Astrocyte (in vitro differentiated cells and primary cell): Measurements from ENCODE around the gene HOXC11. TPM values are rescaled to one million over a fixed set of nuclear protein-coding genes. Genes with fewer than 3 reads are reported as not detected.

ENCODE experiments used
- DNase-seq: peaks from one replicate; pipeline ENCODE4 v3.0.0-alpha.2; 2010; ENCODE audit warnings: low read depth
- FAIRE-seq: peaks from 2 replicates; lab custom pipeline; 2011; peaks lifted over from hg19 to GRCh38; lab: Jason Lieb, UNC
- H2AFZ ChIP-seq: 2 replicates; pipeline ENCODE4 v1.6.0; 2012; ENCODE audit warnings: low read depth, low read length, inconsistent platforms
- H3K27ac ChIP-seq: 2 replicates; pipeline ENCODE4 v1.5.1; 2011; ENCODE audit warnings: low read depth, low read length, inconsistent platforms
- H3K27me3 ChIP-seq: 2 replicates; pipeline ENCODE4 v1.6.0; 2011; ENCODE audit warnings: low read length, inconsistent platforms; ENCODE audit not compliant: insufficient read depth
- H3K36me3 ChIP-seq: 2 replicates; pipeline ENCODE4 v1.5.1; 2011; ENCODE audit warnings: low read length, inconsistent platforms; ENCODE audit not compliant: insufficient read depth
- H3K4me1 ChIP-seq: 2 replicates; pipeline ENCODE4 v1.5.1; 2011; ENCODE audit warnings: low read length, inconsistent platforms; ENCODE audit not compliant: insufficient read depth
- H3K4me2 ChIP-seq: 2 replicates; pipeline ENCODE4 v1.6.0; 2012; ENCODE audit warnings: low read length, inconsistent platforms
- H3K4me3 ChIP-seq: 2 replicates; pipeline ENCODE4 v1.5.1; 2011; ENCODE audit warnings: low read depth, mild to moderate bottlenecking, low read length, inconsistent platforms; ENCODE audit not compliant: insufficient read depth
- H3K79me2 ChIP-seq: 2 replicates; pipeline ENCODE4 v1.6.0; 2012; ENCODE audit warnings: mild to moderate bottlenecking, low read length, inconsistent platforms; ENCODE audit not compliant: insufficient read depth
- H3K9ac ChIP-seq: 2 replicates; pipeline ENCODE4 v1.6.0; 2012; ENCODE audit warnings: mild to moderate bottlenecking, low read length, inconsistent platforms
- H3K9me3 ChIP-seq: 2 replicates; pipeline ENCODE4 v1.5.1; 2012; ENCODE audit warnings: low read depth, mild to moderate bottlenecking, low read length, inconsistent platforms; ENCODE audit not compliant: insufficient read depth
- H4K20me1 ChIP-seq: 2 replicates; pipeline ENCODE4 v1.6.0; 2012; ENCODE audit warnings: low read length, inconsistent platforms; ENCODE audit not compliant: insufficient read depth
- H3K27ac Mint-ChIP-seq: one replicate; pipeline ENCODE4 v1.8.0; 2021; ENCODE audit warnings: mild to moderate bottlenecking, mixed read lengths; ENCODE audit not compliant: unreplicated experiment
- H3K27me3 Mint-ChIP-seq: one replicate; pipeline ENCODE4 v1.8.0; 2021; ENCODE audit warnings: low read depth, mixed read lengths; ENCODE audit not compliant: unreplicated experiment
- H3K36me3 Mint-ChIP-seq: one replicate; pipeline ENCODE4 v1.8.0; 2021; ENCODE audit warnings: low read depth, mixed read lengths; ENCODE audit not compliant: unreplicated experiment
- H3K4me1 Mint-ChIP-seq: one replicate; pipeline ENCODE4 v1.8.0; 2021; ENCODE audit warnings: low read depth, mixed read lengths; ENCODE audit not compliant: unreplicated experiment
- H3K4me3 Mint-ChIP-seq: one replicate; pipeline ENCODE4 v1.8.0; 2021; ENCODE audit warnings: mild to moderate bottlenecking, moderate library complexity, mixed read lengths; ENCODE audit not compliant: unreplicated experiment
- H3K9me3 Mint-ChIP-seq: one replicate; pipeline ENCODE4 v1.8.0; 2021; ENCODE audit warnings: mild to moderate bottlenecking, mixed read lengths; ENCODE audit not compliant: unreplicated experiment
- EZH2 ChIP-seq: IDR thresholded peaks from 2 replicates; pipeline ENCODE4 v1.6.1; 2012; ENCODE audit warnings: mild to moderate bottlenecking, low read length, inconsistent platforms; ENCODE audit not compliant: insufficient read depth
- total RNA-seq: library from RNA; stranded (reverse); gene quantifications from 2 replicates; pipeline ENCODE4 v1.2.1, GENCODE V29; 2021
- TF ChIP-seq, protein P1 (sequence below): IDR thresholded peaks from 2 replicates; pipeline ENCODE4 v1.5.1; 2011; ENCODE audit warnings: low read depth, mild to moderate bottlenecking, inconsistent platforms, low read length, moderate library complexity; ENCODE audit not compliant: insufficient read depth

HOXC11 gene
- total RNA-seq, 1 donor from 2014 or later, result not detected

DNA sequence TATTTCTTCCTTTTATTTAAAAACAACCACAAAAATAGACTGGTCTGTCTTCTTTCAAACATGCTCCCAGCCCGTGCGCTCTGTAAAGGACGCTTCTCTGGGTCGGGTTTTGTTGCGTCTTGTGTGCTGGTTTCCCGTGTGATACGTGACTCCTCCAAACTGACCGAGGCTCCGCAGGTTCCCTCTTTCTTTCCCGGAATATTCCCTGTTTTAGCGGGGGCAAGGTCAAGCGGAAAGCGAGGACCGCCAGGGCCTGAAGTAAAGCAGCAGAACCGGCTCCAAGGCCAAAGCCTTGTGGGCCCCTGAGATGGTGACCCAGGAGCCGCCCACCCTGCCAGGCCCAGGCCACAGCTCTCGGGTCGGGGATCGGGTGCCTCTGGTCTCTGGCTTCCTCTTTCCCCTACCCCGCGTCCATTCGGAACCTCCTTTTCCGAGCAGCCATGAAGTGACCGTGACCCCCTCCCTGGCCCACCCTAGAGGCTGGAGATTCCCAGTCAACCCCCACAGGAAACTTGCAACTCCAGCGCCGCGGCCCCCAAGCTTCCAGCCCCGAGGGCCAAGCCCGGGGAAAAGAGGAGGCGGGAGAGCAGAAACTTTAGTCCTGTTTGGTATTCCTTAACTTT, 11.1 kb downstream of the HOXC11 start:
- peak; percentile 82 for TF ChIP-seq EZH2
- TF ChIP-seq, protein P1, sequence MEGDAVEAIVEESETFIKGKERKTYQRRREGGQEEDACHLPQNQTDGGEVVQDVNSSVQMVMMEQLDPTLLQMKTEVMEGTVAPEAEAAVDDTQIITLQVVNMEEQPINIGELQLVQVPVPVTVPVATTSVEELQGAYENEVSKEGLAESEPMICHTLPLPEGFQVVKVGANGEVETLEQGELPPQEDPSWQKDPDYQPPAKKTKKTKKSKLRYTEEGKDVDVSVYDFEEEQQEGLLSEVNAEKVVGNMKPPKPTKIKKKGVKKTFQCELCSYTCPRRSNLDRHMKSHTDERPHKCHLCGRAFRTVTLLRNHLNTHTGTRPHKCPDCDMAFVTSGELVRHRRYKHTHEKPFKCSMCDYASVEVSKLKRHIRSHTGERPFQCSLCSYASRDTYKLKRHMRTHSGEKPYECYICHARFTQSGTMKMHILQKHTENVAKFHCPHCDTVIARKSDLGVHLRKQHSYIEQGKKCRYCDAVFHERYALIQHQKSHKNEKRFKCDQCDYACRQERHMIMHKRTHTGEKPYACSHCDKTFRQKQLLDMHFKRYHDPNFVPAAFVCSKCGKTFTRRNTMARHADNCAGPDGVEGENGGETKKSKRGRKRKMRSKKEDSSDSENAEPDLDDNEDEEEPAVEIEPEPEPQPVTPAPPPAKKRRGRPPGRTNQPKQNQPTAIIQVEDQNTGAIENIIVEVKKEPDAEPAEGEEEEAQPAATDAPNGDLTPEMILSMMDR, result no peak
- Histone ChIP-seq H3K4me2 (no peak overlapping the region), H4K20me1 (no peaks in the 10 kb centered on the region), H3K36me3 (no peaks in the 10 kb centered on the region), H3K9ac (no peak overlapping the region), H3K27me3 (peaks cover 92% of the 10 kb centered on the region), H3K79me2 (no peaks in the 10 kb centered on the region), H2AFZ (no peak overlapping the region), H3K9me3 (no peaks in the 10 kb centered on the region), H3K27ac (no peak overlapping the region), H3K4me3 (no peak overlapping the region), H3K4me1 (no peaks in the 10 kb centered on the region)
- Mint-ChIP-seq H3K27ac (no peak overlapping the region), H3K9me3 (peaks cover 22% of the 10 kb centered on the region), H3K4me3 (no peak overlapping the region), H3K27me3 (peaks cover 85% of the 10 kb centered on the region), H3K4me1 (no peaks in the 10 kb centered on the region), H3K36me3 (no peaks in the 10 kb centered on the region)
- no peak for DNase-seq
- FAIRE-seq, result no peak

DNA sequence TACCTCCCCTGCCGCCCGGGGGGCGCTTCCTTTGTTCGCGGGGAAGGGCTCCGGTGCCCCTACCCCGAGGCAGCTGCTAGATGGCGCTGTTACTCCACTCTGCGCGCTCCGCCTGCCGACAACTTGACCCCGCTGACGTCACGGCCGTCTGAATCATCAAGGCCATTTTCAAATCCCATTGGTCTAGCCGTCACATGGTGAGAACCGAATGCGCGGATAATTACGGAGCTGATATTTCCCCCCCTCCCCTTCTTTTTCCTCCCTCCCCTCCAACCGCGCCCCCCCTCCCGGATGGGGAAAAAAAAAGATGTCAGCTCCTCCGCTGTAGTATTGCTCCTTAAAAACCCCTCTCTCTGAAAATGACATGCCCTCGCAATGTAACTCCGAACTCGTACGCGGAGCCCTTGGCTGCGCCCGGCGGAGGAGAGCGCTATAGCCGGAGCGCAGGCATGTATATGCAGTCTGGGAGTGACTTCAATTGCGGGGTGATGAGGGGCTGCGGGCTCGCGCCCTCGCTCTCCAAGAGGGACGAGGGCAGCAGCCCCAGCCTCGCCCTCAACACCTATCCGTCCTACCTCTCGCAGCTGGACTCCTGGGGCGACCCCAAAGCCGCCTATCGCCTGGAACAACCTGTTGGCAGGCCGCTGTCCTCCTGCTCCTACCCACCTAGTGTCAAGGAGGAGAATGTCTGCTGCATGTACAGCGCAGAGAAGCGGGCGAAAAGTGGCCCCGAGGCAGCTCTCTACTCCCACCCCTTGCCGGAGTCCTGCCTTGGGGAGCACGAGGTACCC, 12.2 kb downstream of the HOXC11 start, which contains the start of gene HOXC10:
TSS of gene HOXC10 (plus strand) at position 246 of the 791 bp plus-strand sequence. CDS start at position 360, 114 bp downstream.
- Histone ChIP-seq H3K9ac (no peak within 1 kb of the TSS), H4K20me1 (no peaks in the 10 kb centered on the region), H3K9me3 (no peaks in the 10 kb centered on the region), H2AFZ (no peak within 1 kb of the TSS), H3K4me1 (no peaks in the 10 kb centered on the region), H3K27me3 (peaks cover 92% of the 10 kb centered on the region), H3K79me2 (no peaks in the 10 kb centered on the region), H3K4me3 (no peak within 1 kb of the TSS), H3K4me2 (peak within 1 kb of the TSS; percentile 41), H3K27ac (no peak within 1 kb of the TSS), H3K36me3 (no peaks in the 10 kb centered on the region)
- no peak for FAIRE-seq
- Mint-ChIP-seq H3K4me3 (no peak within 1 kb of the TSS), H3K36me3 (no peaks in the 10 kb centered on the region), H3K27ac (no peak within 1 kb of the TSS), H3K4me1 (no peaks in the 10 kb centered on the region), H3K27me3 (peaks cover 85% of the 10 kb centered on the region), H3K9me3 (peaks cover 24% of the 10 kb centered on the region)
- peak; percentile 26 for DNase-seq
- peak; percentile 87 for TF ChIP-seq EZH2
- TF ChIP-seq, protein P1, result no peak

- DNase-seq (no peak), FAIRE-seq (no peak)
- peaks cover 85% of the 10 kb centered on the region for H3K27me3 Mint-ChIP-seq
- no peaks in the 10 kb centered on the region for H3K4me1 Mint-ChIP-seq
- H3K27ac Mint-ChIP-seq, result no peak overlapping the region
- TF ChIP-seq, protein P1, result no peak
- TF ChIP-seq EZH2, result no peak
- no peaks in the 10 kb centered on the region for H3K79me2 ChIP-seq
- H3K36me3 ChIP-seq, result no peaks in the 10 kb centered on the region
- H3K4me3 Mint-ChIP-seq, result no peak overlapping the region
- no peaks in the 10 kb centered on the region for H3K9me3 ChIP-seq
- no peak overlapping the region for H3K9ac ChIP-seq
- no peaks in the 10 kb centered on the region for H3K4me1 ChIP-seq
- no peak overlapping the region for H3K4me3 ChIP-seq
- no peaks in the 10 kb centered on the region for H3K36me3 Mint-ChIP-seq
- H3K27ac ChIP-seq, result no peak overlapping the region
- H3K27me3 ChIP-seq, result peaks cover 93% of the 10 kb centered on the region
- H4K20me1 ChIP-seq, result no peaks in the 10 kb centered on the region
- H3K4me2 ChIP-seq, result no peak overlapping the region
- no peak overlapping the region for H2AFZ ChIP-seq
- peaks cover 29% of the 10 kb centered on the region for H3K9me3 Mint-ChIP-seq
Observed at GRCh38 chr12:53985692-53985993, 12.7 kb downstream of the HOXC11 start.
